Testis (tissue), 3 donors: Measurements from ENCODE around the gene TMEM229B. TPM values are rescaled to one million over a fixed set of nuclear protein-coding genes. Genes with fewer than 3 reads are reported as not detected.
A peak's percentile ranks its signal among the peaks of the same experiment; 100 is the strongest.

ENCODE experiments used
- DNase-seq: peaks from one replicate; pipeline ENCODE4 v3.0.0-alpha.2; 2019
- H3K27ac ChIP-seq, 2 donors: fragments of 200-600 bp; sonication (generic); one replicate each; pipeline ENCODE4 v1.5.1; 2019
- H3K27me3 ChIP-seq: fragments of 200-600 bp; sonication (generic); one replicate; pipeline ENCODE4 v1.5.1; 2019
- H3K36me3 ChIP-seq: fragments of 200-600 bp; sonication (generic); one replicate; pipeline ENCODE4 v1.5.1; 2017; ENCODE audit warnings: low read depth; ENCODE audit errors: missing control alignments
- H3K4me1 ChIP-seq: fragments of 200-600 bp; sonication (generic); one replicate; pipeline ENCODE4 v1.5.1; 2019
- H3K4me3 ChIP-seq, 2 donors: fragments of 200-600 bp; sonication (generic); one replicate each; pipeline ENCODE4 v1.5.1; 2017 to 2019
- H3K9me3 ChIP-seq: fragments of 200-600 bp; sonication (generic); one replicate; pipeline ENCODE4 v1.5.1; 2017
- POLR2A ChIP-seq: fragments of 450-650 bp; IDR thresholded peaks from one replicate; pipeline ENCODE4 v1.6.1; 2017; ENCODE audit warnings: antibody characterized with exemption, mild to moderate bottlenecking, moderate library complexity
- WGBS, 2 donors: methylation state at CpG; one replicate each; pipeline ENCODE4 v1.1.5; 2018; 5-methylcytosine and 5-hydroxymethylcytosine counted together
- intact Hi-C: fragments of 100-400 bp; cut with DNase I; formaldehyde crosslinking; loops from one replicate; pipeline ENCODE4 v1.15.1; 2023; ENCODE audit warnings: low total_unique reads
- polyA plus RNA-seq: library from polyadenylated mRNA; stranded (reverse); fragments of 350-450 nt; fragmentation: Illumina TruSeq; extraction: RNeasy Lipid Tissue Mini Kit (QIAGEN cat#74804); gene quantifications from one replicate; pipeline ENCODE4 v1.2.3, GENCODE V29; 2014; ENCODE audit warnings: low read depth, low replicate concordance; ENCODE audit not compliant: insufficient read depth
- total RNA-seq, 2 donors: library from RNA; depleted of rRNA; stranded (reverse); fragments of >200 nt; gene quantifications; one replicate each; pipeline ENCODE4 v1.2.3, GENCODE V29; 2016
- TF ChIP-seq, protein P1 (sequence below), 3 experiments: fragments of 450-650 bp in 2 of 3; fragments of 200-600 bp in 1 of 3; sonication (generic) in 1 of 3; IDR thresholded peaks; one replicate each; pipeline ENCODE4 v1.5.1; 2016 to 2019; ENCODE audit warnings: antibody characterized with exemption in 3 of 3, mild to moderate bottlenecking in 2 of 3, moderate library complexity in 1 of 3

TMEM229B gene
- total and polyA plus RNA-seq, 3 donors from 2014 or later: 12.6 to 77.4 (median 59.6) TPM

DNA sequence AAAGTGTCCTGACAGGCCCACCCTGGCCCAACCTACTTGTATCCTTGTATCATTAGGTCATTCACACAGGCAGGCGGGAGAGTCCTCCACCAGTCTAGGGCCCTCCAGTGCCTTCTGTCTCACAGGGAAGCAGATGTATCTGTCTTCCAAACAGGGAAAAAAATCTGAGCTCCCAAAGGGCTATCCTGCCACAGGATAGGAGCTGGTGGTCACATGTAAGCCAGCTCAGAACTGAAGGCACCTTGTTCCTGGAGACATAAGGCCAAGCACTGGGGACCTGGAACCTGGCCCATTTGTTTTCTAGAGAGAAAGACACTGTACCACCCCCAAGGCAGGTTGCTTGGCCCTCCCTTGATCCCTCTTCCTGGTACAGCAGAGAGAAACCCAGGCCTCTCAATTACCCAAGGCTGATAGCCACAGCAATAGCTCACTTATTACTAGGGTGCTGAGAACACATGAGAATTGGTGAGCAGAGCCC, 25.1 kb upstream of the TMEM229B start:
- H3K27ac ChIP-seq: peak overlapping the region; percentile 74 to 88
- WGBS, 2 donors: 61% methylated on average over 1 of the region's 1 CpG; no CpG with 5 or more reads in 1 of the 2 donors
- H3K4me1 ChIP-seq: peaks cover 29% of the 10 kb centered on the region
- intact Hi-C loops: no loop called here
- TF ChIP-seq POLR2A: no peak
- TF ChIP-seq, protein P1, sequence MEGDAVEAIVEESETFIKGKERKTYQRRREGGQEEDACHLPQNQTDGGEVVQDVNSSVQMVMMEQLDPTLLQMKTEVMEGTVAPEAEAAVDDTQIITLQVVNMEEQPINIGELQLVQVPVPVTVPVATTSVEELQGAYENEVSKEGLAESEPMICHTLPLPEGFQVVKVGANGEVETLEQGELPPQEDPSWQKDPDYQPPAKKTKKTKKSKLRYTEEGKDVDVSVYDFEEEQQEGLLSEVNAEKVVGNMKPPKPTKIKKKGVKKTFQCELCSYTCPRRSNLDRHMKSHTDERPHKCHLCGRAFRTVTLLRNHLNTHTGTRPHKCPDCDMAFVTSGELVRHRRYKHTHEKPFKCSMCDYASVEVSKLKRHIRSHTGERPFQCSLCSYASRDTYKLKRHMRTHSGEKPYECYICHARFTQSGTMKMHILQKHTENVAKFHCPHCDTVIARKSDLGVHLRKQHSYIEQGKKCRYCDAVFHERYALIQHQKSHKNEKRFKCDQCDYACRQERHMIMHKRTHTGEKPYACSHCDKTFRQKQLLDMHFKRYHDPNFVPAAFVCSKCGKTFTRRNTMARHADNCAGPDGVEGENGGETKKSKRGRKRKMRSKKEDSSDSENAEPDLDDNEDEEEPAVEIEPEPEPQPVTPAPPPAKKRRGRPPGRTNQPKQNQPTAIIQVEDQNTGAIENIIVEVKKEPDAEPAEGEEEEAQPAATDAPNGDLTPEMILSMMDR (IDR thresholded peaks at IDR 0.05): no peak
- H3K9me3 ChIP-seq: no peaks in the 10 kb centered on the region
- H3K36me3 ChIP-seq: no peaks in the 10 kb centered on the region
- H3K27me3 ChIP-seq: no peaks in the 10 kb centered on the region
- peak overlapping the region in 1 of 2 donors; percentile 91 for H3K4me3 ChIP-seq
- DNase-seq: peak; percentile 64

DNA sequence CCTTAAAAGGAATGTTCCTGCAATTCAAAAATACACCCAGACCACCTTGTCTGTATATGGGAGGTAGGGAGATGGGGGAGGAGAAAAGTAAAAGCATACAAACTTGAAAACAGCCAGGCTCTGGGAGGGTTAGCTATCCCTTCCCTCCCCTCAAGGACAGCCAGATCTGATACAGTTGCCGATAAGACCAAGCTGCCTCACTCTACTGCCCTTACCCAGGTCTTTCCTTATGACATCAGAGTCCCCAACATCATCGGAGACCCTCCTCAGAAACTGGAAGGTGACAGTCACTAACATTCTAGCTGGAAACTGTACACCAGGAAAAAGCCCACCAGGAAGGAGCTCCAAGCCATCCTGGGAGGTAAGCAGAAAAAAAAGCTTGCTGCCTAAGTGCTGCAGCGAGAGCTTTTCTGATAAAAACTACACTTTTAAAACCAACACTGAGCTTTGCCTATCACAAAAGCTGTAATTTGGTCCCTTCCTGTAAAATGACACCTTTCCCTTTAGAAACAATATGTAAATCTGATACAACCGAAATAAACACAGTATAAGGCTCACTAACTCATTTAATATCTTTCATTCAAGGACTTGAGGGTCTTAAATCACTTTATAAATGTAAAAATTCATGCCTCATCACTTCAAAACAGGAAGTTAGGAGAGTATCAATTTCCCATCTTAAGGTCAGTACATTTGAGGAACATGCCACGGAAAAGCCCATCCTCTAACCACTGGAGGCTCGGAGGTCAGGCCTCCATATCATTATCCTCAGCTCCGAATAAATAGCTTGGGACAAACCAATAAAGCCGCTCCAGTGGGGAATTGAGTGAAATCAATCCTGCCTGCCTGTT, 24.2 kb upstream of the TMEM229B start:
- H3K36me3 ChIP-seq: no peaks in the 10 kb centered on the region
- 69 to 71% methylated on average over 8 of the region's 8 CpGs for WGBS, 2 donors
- no peak overlapping the region for H3K4me3 ChIP-seq
- intact Hi-C loops: no loop called here
- H3K27ac ChIP-seq: peak overlapping the region in 1 of 2 donors; percentile 6
- H3K4me1 ChIP-seq: peaks cover 29% of the 10 kb centered on the region
- TF ChIP-seq, protein P1 (IDR thresholded peaks at IDR 0.05): no peak
- no peak for TF ChIP-seq POLR2A
- DNase-seq: no peak
- H3K27me3 ChIP-seq: no peaks in the 10 kb centered on the region
- H3K9me3 ChIP-seq: no peaks in the 10 kb centered on the region

DNA sequence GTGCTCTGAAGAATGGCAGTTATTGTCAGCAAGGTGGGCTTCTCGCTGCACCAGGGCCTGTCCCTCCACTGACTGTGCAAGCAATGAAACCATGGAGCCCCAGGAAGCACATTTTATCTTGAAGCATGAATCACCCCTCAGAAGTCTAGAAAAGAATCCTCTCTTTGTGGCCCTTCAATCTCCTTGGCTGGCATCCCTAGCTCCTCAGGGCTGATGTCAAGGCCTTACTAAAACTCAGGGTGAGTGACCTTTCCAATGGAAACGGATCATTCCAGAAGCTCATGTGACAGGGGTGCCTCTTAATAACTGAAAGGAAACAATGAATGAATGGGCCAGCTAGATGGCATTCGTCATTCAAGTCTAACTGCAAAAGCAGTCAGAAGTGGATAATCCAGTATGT, 22.3 kb upstream of the TMEM229B start:
- Histone ChIP-seq H3K4me3 (no peak overlapping the region), H3K9me3 (no peaks in the 10 kb centered on the region), H3K27me3 (no peaks in the 10 kb centered on the region), H3K27ac (peak overlapping the region in 1 of 2 donors; percentile 10), H3K36me3 (no peaks in the 10 kb centered on the region), H3K4me1 (peaks cover 21% of the 10 kb centered on the region)
- intact Hi-C loops: no loop called here
- TF ChIP-seq, protein P1 (IDR thresholded peaks at IDR 0.05): no peak
- TF ChIP-seq POLR2A: no peak
- WGBS, 2 donors: 57 to 80% methylated on average over 2 to 3 of the region's 3 CpGs
- DNase-seq: peak; percentile 80

DNA sequence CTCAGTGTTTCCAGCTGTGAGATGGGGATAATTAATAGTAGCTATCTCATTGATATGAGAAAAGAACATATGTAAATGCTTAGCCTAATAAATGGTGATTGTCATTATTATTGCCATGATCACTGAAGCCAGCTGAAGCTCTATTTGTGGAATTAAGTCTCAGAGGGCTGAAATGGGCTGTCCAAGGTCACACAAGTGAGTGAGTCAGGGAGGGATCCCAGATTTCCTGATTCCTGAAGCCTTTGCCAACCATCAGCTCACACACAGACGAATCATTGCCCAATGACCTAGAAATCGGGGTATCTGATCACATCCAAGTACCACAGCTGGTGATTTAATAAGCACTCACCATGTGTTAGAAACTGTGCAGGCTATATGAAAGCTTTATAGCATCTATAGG, 21.6 kb upstream of the TMEM229B start:
- Histone ChIP-seq H3K4me1 (peaks cover 17% of the 10 kb centered on the region), H3K27me3 (no peaks in the 10 kb centered on the region), H3K9me3 (no peaks in the 10 kb centered on the region), H3K36me3 (no peaks in the 10 kb centered on the region), H3K27ac (peak overlapping the region in 1 of 2 donors; percentile 10), H3K4me3 (no peak overlapping the region)
- TF ChIP-seq, protein P1 (IDR thresholded peaks at IDR 0.05): no peak
- TF ChIP-seq POLR2A: no peak
- 24 to 51% methylated on average over 2 of the region's 2 CpGs for WGBS, 2 donors
- intact Hi-C loops: no loop called here
- no peak for DNase-seq
